HG02852 (cell line): Measurements from ENCODE around the gene MAPRE3.

Experiments used
- ATAC-seq: cut with Tn5 transposase; IDR thresholded peaks from one replicate; pipeline ENCODE4 v1.9.1; 2021; ENCODE audit warnings: mild to moderate bottlenecking, moderate library complexity; ENCODE audit not compliant: unreplicated experiment

The MAPRE3 gene

DNA sequence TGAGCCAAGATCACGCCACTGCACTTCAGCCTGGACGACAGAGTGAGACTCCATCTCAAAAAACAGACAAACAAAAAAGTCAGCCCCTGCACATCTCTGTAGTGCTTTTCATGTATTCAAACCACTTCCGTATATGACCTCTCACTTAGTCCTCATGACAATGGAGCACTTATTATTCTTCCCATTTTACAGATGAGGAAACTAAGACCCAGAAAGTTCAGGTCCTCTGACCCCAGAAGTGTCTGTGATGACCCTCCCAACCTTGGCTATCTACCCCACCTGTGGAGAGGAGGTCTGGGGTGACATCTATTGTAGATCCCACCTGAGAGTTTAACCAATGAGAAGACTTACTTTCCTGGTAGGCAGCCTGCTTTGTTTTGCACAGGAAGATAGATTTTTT is 21.6 kb upstream of the MAPRE3 start:
- ATAC-seq, result no peak

DNA sequence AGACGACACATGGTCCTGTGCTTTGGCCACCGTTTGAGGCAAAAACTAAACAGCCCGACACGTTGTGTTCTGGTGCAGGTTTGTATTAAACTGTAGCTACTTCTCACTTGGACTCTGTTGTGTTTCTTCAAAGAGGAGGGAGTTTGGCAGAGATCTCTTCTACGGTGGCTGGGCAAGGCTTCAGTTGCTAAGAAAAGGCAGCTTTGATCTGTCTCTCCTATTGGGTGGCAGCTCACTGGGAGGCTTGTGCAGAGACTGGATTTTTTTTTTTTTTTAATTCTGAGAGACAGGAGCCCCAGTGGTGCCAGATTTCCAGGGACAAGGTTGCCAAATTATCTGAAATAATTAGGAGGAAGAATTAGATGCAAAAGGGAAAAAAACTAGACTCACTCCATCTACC is 20.2 kb upstream of the MAPRE3 start:
- no peak for ATAC-seq

DNA sequence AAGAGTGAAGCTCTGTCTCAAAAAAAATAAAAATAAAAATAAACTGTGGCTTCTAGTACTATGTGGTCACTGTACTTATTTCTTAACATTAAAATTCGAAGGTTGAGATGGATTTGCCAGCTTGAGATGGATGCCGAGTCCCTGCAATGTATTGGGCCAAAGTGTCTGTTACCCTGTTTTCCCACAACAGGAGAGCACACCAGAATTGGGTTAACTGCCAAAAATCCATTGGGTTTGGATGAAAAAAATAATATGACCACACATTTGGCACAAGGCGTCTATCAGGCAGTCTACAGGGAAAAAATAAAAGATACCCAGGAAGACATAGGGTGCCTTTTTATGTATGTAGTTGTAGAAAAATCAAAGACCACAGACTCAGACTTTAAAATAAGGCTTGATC is 19.2 kb upstream of the MAPRE3 start:
- no peak for ATAC-seq

DNA sequence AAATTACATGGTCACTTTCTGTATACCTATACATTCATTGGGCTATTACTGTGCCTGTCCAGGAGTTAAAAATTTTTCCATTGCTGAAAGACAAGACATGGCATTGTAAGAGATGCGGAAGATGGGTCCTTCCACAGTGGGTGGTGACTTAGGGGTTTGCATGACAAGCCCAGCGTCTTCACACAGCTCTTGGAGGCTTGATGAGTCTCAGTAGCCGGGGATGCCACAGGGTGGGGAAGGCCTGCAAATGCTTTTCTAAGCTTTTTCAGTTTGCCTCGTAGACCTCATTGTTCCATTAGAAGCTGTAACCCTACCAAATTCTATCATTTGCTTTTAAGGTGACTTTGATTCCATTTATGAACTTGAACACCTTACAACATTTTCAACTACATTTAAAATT is 18.1 kb upstream of the MAPRE3 start:
- no peak for ATAC-seq

DNA sequence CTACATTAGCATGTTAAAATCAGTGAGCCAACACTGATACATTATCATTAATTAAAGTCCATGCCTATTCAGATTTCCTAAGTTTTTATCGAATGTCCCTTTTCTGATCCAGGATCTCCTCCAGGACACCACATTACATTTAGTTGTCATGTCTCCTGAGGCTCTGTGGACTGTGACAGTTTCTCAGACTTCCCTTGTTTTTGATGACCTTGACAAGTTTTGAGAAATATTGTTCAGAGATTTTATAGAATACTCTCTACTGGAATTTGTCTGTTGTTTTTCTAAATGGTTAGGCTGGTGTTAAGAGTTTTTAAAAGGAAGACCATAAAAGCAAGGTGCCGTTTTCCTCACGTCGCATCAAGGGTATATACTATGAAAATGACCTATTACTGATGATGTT is 16.3 kb upstream of the MAPRE3 start:
- no peak for ATAC-seq

DNA sequence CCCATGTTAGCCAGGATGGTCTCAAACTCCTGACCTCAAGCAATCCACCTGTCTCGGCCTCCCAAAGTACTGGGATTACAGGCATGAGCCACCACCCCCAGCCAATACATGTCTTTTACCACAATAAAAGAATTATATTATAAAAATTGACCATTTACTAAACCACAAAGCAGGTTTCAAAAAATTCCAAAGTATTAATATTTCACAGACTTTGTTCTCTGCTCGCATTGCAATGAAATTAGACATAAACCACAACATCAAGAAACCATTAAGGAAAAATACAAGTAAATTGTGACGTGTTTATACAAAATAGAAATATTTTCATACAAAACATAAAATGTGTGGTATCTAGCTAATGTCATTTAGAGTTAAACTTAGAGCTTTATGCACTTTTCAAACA is 13.4 kb upstream of the MAPRE3 start:
- ATAC-seq, result no peak

DNA sequence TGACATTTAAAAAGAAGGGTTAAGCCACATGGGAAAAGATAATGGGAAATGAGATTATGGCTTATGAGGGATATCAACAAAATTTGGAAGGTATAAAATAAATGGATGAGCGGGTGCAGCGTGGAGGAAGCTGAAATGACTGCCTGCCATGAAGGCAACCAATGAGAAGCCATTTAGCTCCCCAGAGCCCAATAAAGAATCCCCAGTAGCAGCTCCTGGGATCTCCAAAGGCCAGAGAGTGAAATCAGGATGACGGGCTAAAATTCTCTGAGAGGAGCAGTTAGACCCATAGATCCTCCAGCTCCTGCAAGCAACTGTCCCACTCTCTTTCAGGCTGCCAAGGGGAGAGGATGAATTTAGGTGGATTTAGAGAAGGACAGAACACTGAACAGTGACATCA is 12.9 kb upstream of the MAPRE3 start:
- ATAC-seq, result no peak

DNA sequence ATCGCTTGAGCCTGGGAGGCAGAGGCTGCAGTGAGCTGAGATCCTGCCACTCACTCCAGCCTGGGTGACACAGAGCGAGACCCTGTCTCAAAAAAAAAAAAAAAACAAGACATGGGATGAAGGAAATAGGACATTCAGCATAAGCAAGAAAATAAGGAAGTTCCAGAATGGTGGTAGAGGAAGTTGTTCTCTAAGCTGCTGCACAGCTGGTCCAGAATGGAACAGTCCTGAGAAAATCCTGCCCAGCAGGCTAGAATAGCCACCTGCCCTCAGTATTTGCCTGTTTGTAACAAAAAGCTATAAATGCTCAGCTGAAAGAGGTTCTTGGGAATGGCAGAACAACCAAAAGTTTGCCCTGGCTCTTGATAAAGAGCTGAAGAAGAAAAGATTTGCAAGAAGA is 11.1 kb upstream of the MAPRE3 start:
- ATAC-seq, result no peak

DNA sequence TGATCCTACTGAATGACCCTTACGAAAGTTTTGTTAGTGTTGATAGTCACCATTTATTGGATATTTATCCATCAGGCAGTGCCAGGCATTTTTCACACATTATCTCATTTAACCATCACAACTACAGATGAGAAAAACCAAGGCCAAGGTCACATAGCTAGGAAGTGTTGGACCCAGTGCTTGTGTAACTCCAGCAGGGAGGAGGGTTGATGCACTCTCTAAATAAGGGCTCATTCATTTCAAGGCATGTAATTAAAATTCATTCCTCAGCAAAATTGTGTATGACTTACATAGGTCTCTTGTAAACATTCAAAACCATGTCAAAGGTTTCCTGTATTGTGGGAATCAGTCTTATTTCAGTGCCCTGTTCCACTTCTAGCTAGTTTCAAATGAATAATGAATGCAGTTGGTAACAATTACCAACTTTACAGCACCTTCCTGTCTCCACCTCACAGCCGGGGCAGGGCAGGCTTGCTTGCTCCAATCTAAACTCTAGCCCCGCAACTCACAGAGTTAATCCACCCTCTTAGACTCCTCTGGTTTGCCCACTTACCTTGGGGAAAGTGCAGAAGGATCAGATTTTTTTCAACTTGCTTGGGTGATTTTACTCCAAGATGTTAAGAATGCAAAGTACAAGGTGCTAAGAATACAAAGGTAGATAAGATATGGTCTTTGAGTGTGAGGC is 5.8 kb upstream of the MAPRE3 start:
- no peak for ATAC-seq

DNA sequence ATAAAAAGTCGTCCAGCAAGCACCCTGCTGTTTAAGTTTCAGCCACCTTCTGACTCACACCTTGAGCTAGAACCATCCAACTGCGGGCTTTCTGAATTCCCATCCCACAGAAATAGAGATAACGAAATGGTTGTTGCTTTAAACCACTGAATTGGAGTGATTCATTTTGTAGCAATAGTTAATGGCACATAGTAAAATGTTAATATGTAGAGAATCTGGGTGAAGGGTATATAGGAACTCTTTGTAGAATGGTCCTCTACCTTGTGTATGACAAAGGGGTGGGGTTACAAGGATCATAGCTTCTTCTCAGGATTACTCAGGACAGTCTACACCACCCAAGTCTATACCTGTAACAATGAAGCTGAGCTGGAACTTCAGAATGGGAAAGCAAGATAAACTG is 2.4 kb upstream of the MAPRE3 start:
- no peak for ATAC-seq

DNA sequence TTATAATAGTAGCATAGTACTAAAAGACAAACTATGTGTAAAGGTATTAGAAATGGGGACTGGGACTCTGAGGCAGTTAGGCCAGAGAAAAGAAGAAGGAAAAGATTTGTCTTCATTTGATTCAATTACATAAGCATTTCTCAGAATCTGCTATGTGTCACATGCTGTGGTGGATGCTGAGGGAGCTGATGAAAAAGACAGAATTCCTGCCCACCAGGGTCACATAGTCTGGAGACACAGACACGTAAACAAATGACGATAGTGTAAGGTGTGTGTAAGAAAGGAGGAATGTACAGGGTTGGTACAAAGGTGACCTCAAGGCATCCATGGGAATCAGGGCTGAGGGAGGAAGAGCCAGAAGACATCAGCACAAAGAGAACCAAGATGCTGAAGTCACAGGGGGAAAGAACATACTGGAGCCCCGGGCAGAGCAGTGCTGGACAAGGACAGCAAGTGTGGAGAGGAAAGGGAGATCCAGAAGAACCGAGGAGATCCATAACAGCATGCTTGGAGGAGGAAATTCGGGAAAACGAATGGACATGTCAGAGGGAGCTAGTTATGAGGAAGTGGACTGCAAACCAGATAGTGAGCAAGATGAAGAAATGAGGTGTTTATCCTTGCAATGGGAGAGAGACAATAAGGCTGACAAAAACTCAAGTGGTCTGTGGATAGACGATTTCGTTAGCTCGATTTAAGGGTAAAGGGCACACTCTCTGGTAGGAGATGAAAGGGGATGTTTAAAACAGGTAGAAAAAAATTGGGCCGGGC is 1.2 kb upstream of the MAPRE3 start:
- ATAC-seq, result no peak

DNA sequence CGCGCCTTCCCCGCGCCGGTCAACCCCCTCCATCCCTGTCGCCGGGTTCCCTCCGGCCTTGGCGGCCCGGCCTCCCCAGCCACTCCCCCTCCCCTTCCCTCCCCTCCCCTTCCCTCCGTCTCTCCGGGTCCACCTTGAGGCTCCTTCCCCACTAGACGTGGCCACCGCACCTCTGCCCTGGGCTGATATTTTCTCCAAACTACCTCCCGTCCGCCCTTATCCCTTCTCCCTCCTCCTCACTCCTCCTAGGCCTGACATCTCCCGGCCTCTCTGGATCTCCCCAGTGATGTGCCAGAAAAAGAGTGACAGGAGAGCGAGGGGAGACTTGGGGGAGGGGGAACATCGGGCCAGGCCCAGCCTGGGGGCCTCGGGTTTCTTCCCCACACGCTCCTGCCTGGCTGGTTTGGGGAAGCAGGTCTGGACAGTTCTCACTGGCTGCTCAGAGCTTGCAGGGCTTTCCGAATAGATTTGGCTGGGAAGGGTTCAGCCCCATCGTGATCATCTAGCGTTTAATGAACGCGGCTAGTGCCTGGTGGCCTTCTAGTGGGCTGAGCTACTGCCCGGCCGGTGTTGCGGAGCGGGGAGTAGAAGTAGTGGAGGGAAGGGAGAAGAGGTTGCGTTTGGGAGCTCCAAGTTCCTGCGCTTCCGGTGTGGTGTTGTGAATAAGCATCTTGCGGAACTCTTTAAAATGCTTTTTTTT is 641 bp downstream of the MAPRE3 start:
- ATAC-seq, result no peak

DNA sequence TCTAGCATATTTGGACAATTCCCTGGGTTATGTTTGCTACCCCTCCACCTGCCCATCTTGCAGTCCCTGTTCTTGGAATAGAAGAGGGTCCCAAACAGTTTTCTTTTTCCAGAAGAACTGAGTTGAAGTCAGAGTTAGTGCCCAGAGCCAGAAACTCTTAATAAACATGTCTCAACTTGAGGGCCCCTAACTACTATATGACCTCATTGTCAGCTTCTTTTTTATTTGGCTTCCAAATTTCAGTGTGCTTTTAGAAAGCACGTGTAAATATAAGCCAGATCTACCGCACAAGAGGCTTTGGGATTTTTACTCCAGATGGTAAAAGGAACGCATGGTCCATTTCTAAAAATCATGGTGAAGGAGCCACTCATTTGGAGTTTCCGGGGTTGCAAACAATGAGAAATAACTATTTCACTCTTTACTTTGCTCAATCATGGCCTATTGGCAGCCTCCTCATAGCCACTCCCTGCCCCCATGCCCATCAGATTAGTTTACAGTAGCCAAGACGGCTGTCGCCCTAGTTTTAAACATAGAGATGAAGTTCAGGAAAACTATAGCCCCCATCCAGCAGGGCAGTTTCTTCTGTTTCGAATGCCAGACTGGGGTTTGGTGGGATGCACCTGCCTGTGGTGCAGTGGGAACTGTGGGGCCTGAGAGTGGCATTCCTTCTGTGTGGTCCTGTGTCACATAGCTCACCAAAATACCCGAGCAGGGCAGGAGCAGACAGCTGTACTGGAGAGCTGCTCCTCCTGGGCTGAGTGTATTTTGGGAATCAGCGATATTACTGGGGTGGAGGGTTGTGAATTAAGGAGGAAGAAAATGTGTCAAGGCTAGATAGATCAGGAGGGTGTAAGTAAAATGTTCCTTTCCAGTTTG is 1.7 kb downstream of the MAPRE3 start:
- no peak for ATAC-seq

DNA sequence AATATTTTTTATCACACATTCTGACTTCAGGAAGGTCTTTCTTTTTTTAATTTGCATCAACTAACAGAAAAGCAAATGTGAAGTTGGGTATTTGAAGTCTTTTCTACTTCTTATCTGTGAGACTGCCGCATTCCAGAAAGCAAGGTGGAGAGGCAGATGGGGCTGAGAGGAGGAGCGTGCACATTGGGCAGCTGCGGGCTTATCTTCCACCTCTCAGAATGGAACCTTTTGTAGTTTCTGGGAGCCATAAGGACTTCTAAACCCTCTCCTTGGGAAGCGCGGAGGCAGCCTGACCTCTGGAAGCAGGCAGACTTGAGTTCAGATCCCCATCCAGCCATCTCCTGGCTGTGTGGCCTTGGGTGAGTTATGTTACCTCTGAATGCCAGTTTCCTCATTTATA is 3.9 kb downstream of the MAPRE3 start:
- no peak for ATAC-seq

DNA sequence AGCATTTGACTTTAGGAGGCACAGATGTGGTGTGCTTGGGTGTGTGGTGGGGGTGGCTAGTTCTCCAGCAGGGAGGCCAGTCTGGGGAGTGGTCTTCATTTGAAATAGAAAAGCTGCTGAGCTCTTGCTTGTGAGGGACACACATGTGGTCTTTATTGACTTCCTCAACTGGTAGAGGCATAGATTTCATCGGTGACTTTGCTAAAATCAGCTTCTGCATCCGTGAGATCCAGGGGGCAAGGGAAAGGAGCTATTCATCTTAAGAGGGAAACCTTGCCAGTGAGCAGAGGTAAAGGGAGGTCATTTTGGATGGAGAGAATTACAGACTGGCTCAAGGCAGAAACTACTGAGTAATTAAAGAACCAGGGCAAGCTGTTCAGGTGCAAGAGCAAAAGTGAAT is 4.7 kb downstream of the MAPRE3 start:
- no peak for ATAC-seq

DNA sequence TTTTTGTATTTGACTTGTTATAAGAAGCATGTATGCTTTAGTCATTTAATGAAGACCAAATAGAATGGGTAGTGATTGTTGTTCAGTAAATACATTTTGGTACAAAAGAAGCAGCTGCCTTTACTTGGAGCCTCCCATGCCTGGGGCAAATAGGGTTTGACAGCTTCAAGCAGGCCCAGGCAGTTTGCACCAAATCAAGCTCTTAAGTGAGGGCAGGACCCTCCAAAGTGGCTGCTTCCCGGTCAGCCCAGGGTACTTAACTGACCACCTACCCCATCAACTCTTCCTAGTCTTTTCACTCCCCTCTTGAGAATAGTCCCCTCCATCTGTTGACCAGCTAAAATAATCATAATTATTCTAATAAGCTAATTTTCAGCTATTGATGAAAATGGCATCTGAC is 5.2 kb downstream of the MAPRE3 start:
- no peak for ATAC-seq

DNA sequence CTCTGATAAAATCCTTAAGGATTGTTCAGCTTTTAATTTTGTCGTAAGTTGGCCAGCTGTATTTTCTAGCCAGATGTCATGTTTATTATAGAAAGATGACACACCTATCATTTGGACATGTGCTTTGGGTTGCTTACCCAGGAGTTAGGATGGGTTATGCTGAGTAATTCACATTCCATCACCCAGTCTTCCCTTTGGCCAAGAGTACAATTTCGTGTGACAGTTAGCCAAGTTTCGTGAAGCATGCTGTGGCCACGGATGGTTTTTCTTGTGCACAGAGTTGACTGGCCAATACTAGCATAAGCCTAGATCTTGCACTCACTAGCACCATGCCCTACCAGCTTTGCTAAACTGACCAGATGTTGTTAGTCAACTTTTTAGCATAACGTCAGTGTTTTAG is 5.8 kb downstream of the MAPRE3 start:
- ATAC-seq, result no peak

DNA sequence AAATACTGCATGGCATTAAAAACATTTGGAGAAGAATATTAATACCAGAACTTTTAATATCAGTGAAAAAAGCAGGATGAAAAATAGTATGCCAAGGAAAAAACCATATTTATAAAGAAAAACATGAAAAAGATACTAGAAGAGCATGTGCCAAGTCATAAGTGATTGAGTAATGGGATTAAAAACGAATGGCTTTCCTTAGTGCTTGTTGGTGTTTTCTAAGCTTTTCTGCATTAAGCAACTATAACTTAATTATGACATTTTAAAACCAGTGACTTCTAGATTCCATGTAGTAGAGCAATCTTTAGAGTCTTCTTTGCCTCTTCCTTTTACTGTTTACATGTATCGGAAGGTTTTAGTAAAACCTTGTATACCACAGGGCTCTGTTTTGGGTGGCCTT is 6.6 kb downstream of the MAPRE3 start:
- no peak for ATAC-seq

DNA sequence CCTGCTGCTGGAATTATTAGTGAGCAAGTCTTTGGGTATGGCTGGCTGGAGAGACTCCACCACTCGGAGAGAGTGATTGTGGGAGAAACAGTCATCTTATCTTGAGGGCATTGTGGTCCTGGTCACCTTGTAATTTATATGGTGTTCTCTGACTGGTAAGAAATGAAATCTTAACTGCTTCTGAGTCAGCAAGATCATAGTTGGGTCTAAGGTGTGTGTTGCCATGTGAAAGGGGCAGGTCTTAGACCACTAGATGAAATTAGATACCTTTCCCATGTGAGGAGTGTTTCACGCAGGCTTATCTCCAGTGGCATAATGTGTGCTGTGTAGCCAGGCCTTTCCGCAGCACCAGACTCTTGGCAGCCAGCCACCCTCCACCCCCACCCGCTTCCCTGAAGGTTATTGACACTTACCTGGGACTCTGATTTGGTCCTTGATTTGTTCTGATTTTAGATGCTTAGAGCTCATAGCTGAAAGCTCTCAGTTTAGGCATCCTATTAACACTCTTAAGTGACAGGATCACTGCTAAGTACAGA is 7.7 kb downstream of the MAPRE3 start:
- no peak for ATAC-seq

DNA sequence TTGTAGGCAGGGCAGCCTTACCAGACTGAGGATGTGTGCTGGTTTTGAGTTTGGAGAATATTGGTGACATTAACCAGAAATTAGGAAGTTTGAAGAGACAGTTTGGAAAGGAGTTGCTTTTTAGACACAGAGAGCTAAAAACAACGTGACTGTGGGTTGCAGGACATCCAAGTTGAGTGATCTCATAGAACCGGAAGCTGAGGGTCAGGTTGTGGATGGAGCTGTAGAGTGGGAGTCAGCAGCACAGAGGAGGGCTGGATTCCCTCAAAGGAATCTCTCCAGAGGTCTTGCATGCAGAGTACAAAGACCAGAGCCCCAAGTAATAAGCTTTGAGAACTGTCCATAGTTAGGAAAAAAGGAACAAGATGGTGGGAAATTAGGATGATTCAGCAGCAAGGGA is 9.3 kb downstream of the MAPRE3 start:
- ATAC-seq, result no peak

DNA sequence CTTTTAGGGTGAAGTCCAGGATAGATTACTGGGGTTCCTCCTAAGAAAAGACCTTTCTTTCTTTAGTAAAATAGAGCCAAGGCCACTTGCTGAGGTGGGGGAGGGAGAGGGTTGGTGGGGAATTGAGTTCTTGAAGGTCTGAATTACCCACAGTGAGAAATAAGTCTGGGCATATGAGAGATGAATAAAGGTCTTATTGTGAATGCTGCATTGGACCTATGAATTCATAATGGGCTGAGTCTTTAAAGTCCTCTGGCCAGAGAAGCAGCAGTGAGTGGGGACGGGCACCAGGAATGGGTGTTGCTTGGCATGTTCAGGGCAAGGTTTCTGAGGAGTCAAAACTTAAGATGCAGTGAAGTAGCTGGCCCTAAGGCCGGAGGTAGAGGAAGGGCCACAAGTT is 10.5 kb downstream of the MAPRE3 start:
- ATAC-seq, result no peak
